DND-41 (cell line): ENCODE results near the gene A2M.

Experiments
- ATAC-seq: fragments of 200-7000 bp; cut with Tn5 transposase; 3 replicates; pipeline ENCODE4 v1.9.1; 2021; ENCODE audit warnings: low read depth; ENCODE audit not compliant: insufficient read depth
- DNase-seq: peaks from one replicate; pipeline ENCODE4 v3.0.0-alpha.2; 2020
- H2AFZ ChIP-seq: 2 replicates; pipeline ENCODE4 v1.6.0; 2012; ENCODE audit warnings: low read depth, low read length
- H3K27ac ChIP-seq: 2 replicates; pipeline ENCODE4 v1.5.1; 2012; ENCODE audit warnings: low read length, inconsistent platforms
- H3K27me3 ChIP-seq: fragments of 200-600 bp; sonication (generic); 2 replicates; pipeline ENCODE4 v1.6.0; 2012; ENCODE audit warnings: low read length, mild to moderate bottlenecking, inconsistent platforms; ENCODE audit not compliant: insufficient read depth, poor library complexity
- H3K36me3 ChIP-seq: 2 replicates; pipeline ENCODE4 v1.5.1; 2012; ENCODE audit warnings: low read length, inconsistent platforms; ENCODE audit not compliant: insufficient read depth
- H3K4me1 ChIP-seq: 2 replicates; pipeline ENCODE4 v1.5.1; 2012; ENCODE audit warnings: mild to moderate bottlenecking, low read length; ENCODE audit not compliant: insufficient read depth
- H3K4me2 ChIP-seq: 2 replicates; pipeline ENCODE4 v1.6.0; 2012; ENCODE audit warnings: mild to moderate bottlenecking, moderate library complexity, low read length, inconsistent platforms; ENCODE audit not compliant: insufficient read depth
- H3K4me3 ChIP-seq, 2 experiments: fragments of 200-600 bp in 1 of 2; shearing (Covaris generic) in 1 of 2; 2 replicates each; pipeline ENCODE4 v1.5.1; 2012 to 2016; ENCODE audit warnings: inconsistent platforms in 2 of 2, low read length in 2 of 2, mild to moderate bottlenecking in 2 of 2, low read depth in 1 of 2, moderate library complexity in 1 of 2
- H3K79me2 ChIP-seq: 2 replicates; pipeline ENCODE4 v1.6.0; 2012; ENCODE audit warnings: low read length, inconsistent platforms; ENCODE audit not compliant: insufficient read depth
- H3K9ac ChIP-seq: 2 replicates; pipeline ENCODE4 v1.6.0; 2012; ENCODE audit warnings: low read depth, mild to moderate bottlenecking, inconsistent platforms, low read length, moderate library complexity
- H3K9me3 ChIP-seq: 2 replicates; pipeline ENCODE4 v1.5.1; 2012; ENCODE audit warnings: low read length, moderate library complexity, mild to moderate bottlenecking, inconsistent platforms; ENCODE audit not compliant: insufficient read depth, severe bottlenecking
- H4K20me1 ChIP-seq: 2 replicates; pipeline ENCODE4 v1.6.0; 2012; ENCODE audit warnings: low read length; ENCODE audit not compliant: insufficient read depth
- CTCF ChIP-seq: IDR thresholded peaks from 2 replicates; pipeline ENCODE4 v1.5.1; 2012; ENCODE audit warnings: borderline replicate concordance, low read length, moderate library complexity, mild to moderate bottlenecking; ENCODE audit not compliant: poor library complexity, severe bottlenecking; ENCODE audit errors: extremely low read depth
- EZH2 ChIP-seq: IDR thresholded peaks from 3 replicates; pipeline ENCODE4 v1.6.1; 2012; ENCODE audit warnings: borderline replicate concordance, low read depth, mild to moderate bottlenecking, moderate library complexity, low read length, inconsistent platforms; ENCODE audit not compliant: severe bottlenecking

A2M gene

GRCh38 chr12:9071969-9072368, 43.8 kb downstream of the A2M start:
- Histone ChIP-seq H3K27me3 (no peaks in the 10 kb centered on the region), H3K9ac (no peak overlapping the region), H3K9me3 (no peaks in the 10 kb centered on the region), H3K27ac (no peak overlapping the region), H3K79me2 (no peaks in the 10 kb centered on the region), H3K4me1 (no peaks in the 10 kb centered on the region), H2AFZ (no peak overlapping the region), H3K4me2 (no peak overlapping the region), H3K4me3 (no peak overlapping the region), H4K20me1 (no peaks in the 10 kb centered on the region), H3K36me3 (no peaks in the 10 kb centered on the region)
- TF ChIP-seq CTCF (no peak), EZH2 (no peak)
- ATAC-seq: no peak
- DNase-seq: no peak

GRCh38 chr12:9071518-9071917, 44.2 kb downstream of the A2M start:
- no peaks in the 10 kb centered on the region for H4K20me1 ChIP-seq
- no peak for DNase-seq
- H3K4me3 ChIP-seq: no peak overlapping the region
- H3K4me2 ChIP-seq: no peak overlapping the region
- no peaks in the 10 kb centered on the region for H3K9me3 ChIP-seq
- H3K9ac ChIP-seq: no peak overlapping the region
- no peak overlapping the region for H2AFZ ChIP-seq
- H3K27ac ChIP-seq: no peak overlapping the region
- H3K4me1 ChIP-seq: no peaks in the 10 kb centered on the region
- no peaks in the 10 kb centered on the region for H3K79me2 ChIP-seq
- ATAC-seq: no peak
- no peak for TF ChIP-seq EZH2
- TF ChIP-seq CTCF: no peak
- H3K27me3 ChIP-seq: no peaks in the 10 kb centered on the region
- H3K36me3 ChIP-seq: no peaks in the 10 kb centered on the region

- no peak overlapping the region for H3K9ac ChIP-seq
- TF ChIP-seq CTCF (no peak), EZH2 (no peak)
- ATAC-seq: no peak
Measured at GRCh38 chr12:9070351-9070750, 45.4 kb downstream of the A2M start.

GRCh38 chr12:9068600-9068999, 47.1 kb downstream of the A2M start:
- Histone ChIP-seq H3K9me3 (peaks cover 9% of the 10 kb centered on the region), H3K36me3 (no peaks in the 10 kb centered on the region), H3K4me3 (no peak overlapping the region), H2AFZ (no peak overlapping the region), H3K9ac (no peak overlapping the region), H4K20me1 (no peaks in the 10 kb centered on the region), H3K27ac (no peak overlapping the region), H3K27me3 (no peaks in the 10 kb centered on the region), H3K4me2 (no peak overlapping the region), H3K79me2 (no peaks in the 10 kb centered on the region), H3K4me1 (no peaks in the 10 kb centered on the region)
- DNase-seq: no peak
- TF ChIP-seq EZH2 (no peak), CTCF (no peak)
- no peak for ATAC-seq

More at GRCh38 chr12:9070351-9070750, 45.4 kb downstream of the A2M start:
- no peak for DNase-seq
- no peaks in the 10 kb centered on the region for H3K36me3 ChIP-seq
- no peaks in the 10 kb centered on the region for H3K4me1 ChIP-seq
- H3K4me3 ChIP-seq: no peak overlapping the region
- H4K20me1 ChIP-seq: no peaks in the 10 kb centered on the region
- H3K27me3 ChIP-seq: no peaks in the 10 kb centered on the region
- no peaks in the 10 kb centered on the region for H3K79me2 ChIP-seq
- peaks cover 7% of the 10 kb centered on the region for H3K9me3 ChIP-seq
- H2AFZ ChIP-seq: no peak overlapping the region
- H3K27ac ChIP-seq: no peak overlapping the region
- no peak overlapping the region for H3K4me2 ChIP-seq
